GM19324 (cell line): Measurements from ENCODE around the gene GNAS-AS1.

Experiments used
- ATAC-seq: cut with Tn5 transposase; IDR thresholded peaks from one replicate; pipeline ENCODE4 v1.9.1; 2021; ENCODE audit warnings: mild to moderate bottlenecking, moderate library complexity; ENCODE audit not compliant: unreplicated experiment, low FRiP score

GNAS-AS1 gene

DNA sequence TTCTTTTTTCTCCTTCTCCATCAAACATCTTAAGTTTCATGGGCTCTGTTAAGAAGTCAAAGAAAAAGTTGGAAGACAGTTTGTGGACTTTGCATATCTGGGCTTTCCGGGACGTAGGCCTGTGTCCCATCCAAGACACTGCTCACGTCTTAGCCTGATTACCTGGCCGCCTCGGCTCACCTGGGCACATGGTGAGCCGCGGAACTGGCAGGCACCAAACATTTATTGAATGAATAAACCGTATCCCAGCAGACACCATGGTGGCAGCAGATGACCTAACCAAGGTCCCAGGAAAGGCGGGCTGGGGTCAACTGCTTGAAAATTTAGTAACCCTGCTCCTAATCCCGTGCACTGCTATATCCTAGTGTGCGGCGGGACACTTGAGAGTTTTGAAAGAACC lies 37.4 kb upstream of the GNAS-AS1 start:
- ATAC-seq: no peak

DNA sequence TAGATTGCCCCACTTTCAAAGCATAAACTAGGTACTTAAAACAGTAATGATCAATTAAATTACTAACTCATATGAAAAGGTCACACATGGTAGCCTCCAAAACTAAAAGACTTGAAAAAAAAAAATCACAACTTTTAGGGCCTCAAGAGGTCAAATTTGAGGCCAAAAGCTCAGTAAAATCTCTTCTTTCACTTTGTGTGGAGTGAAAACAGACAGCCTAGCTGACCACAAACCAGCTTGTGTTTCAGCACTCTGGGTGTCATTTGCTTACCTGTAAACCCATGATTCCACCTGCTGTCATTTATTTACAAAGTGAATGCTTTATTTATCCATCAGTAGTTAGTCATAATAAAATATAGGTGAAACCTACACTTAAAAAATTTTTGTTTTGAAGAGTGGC lies 35.8 kb upstream of the GNAS-AS1 start:
- ATAC-seq: no peak

- no peak for ATAC-seq
Measured at GRCh38 chr20:58884966-58885365, 34.3 kb upstream of the GNAS-AS1 start.

GRCh38 chr20:58883241-58883691 lies 32.6 kb upstream of the GNAS-AS1 start:
- ATAC-seq: no peak

DNA sequence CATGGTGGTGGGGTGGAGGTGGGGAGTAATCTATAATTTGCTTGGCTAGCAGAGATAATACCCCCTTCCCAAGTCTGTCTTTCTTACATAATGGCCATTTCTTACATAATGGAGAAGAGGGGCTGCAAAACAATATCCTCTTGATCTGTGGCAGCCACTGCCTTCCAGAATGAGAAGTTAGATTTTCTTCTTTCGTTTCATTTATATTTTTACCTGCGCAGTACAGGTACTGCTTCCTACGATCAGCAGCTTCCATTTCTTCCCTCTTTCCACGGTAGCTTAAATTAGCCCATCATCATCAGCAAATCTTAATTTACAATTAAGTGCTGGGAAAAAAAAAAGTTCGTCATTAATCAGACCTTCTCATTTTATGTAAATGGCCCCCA lies 32.0 kb upstream of the GNAS-AS1 start:
- ATAC-seq: no peak

GRCh38 chr20:58880994-58881752 lies 30.5 kb upstream of the GNAS-AS1 start:
- no peak for ATAC-seq

GRCh38 chr20:58880441-58880840 lies 29.7 kb upstream of the GNAS-AS1 start:
- ATAC-seq: no peak

- no peak for ATAC-seq
Measured at GRCh38 chr20:58878399-58878798, 27.7 kb upstream of the GNAS-AS1 start.

GRCh38 chr20:58877976-58878360 lies 27.3 kb upstream of the GNAS-AS1 start:
- no peak for ATAC-seq

GRCh38 chr20:58877050-58877975 lies 26.6 kb upstream of the GNAS-AS1 start:
- no peak for ATAC-seq

- no peak for ATAC-seq
Measured at GRCh38 chr20:58876437-58876836, 25.7 kb upstream of the GNAS-AS1 start.

GRCh38 chr20:58875541-58876134 lies 24.9 kb upstream of the GNAS-AS1 start:
- no peak for ATAC-seq

GRCh38 chr20:58875111-58875510 lies 24.4 kb upstream of the GNAS-AS1 start:
- no peak for ATAC-seq

- ATAC-seq: no peak
Measured at GRCh38 chr20:58874469-58874868, 23.8 kb upstream of the GNAS-AS1 start.

- ATAC-seq: no peak
Measured at GRCh38 chr20:58871533-58872102, 20.9 kb upstream of the GNAS-AS1 start.

- ATAC-seq: no peak
Measured at GRCh38 chr20:58870293-58871014, 19.8 kb upstream of the GNAS-AS1 start.

DNA sequence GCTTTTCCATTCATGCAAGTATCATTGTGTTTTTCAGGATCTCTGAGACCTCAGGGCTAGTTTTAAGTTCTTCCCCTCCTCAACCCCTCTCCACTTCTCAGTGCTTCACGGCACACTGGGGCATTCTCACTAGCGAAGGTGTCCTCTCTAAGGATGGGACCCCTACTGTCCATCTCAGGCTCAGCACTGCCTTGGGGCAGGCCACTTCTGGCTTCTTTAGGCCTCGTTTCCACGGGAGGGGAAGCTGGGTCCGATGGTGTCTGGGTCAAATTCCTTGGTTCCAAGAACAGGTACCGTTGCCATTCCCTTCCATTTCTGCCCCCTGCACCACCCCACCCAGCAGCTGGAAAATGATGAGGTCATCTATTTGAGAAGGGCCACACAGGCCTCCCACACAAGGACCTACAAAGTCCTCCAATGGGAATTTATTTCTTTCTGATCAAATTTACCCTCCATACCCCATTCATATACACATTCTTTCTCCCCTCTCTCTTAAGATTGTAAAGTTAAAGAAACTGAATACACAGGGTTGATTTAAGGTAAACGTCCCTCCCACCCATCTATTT lies 19.0 kb upstream of the GNAS-AS1 start:
- ATAC-seq: no peak

DNA sequence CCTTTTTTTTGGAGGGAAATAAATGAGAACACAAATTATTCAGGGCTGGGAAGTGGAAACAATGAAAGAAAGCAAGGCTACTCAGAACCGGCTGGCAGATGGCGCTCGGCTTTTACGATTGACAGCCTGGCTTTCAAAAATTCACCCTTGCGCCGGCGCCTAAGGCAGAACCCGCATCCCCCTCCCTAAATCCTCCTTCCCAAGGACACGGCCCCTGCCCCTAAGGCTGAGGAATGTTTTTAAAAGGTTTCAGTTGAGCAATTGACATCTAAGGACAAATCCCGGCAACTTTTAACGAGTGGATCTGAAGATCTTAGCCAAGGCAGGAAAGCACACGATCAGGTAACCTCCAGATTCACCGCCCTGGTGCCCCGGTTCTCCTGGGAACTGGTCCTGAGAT lies 18.1 kb upstream of the GNAS-AS1 start:
- ATAC-seq: no peak

- ATAC-seq: no peak
Measured at GRCh38 chr20:58867211-58867610, 16.5 kb upstream of the GNAS-AS1 start.

DNA sequence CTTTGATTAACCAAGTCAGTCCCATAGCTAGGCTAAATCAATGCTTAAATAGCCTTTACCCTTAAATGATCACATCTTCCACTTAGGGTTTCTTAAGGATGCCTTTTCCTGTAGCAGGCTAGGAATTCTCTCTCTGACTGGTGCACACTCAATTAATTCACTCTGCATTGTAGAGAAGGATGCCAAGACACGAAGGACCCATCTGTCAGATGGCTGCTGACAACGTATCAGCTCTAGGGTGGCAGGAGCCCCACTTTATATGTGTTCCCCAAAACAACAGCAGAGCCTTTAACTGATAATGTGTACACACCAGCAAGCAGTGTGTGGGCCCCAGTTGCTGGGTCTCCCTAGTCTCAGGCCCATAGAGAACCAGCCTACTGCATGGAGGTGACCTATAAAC lies 15.1 kb upstream of the GNAS-AS1 start:
- no peak for ATAC-seq
